Esophagus muscularis mucosa (tissue), 4 donors: ENCODE data around the gene ATP2B1. TPM values are rescaled to one million over a fixed set of nuclear protein-coding genes. Genes with fewer than 3 reads are reported as not detected.

Experiments used
- DNase-seq: peaks from one replicate; pipeline ENCODE4 v3.0.0-alpha.2; 2017; ENCODE audit errors: extremely low spot score
- H3K27ac ChIP-seq, 4 donors: fragments of 200-600 bp; sonication (generic); replicated peaks in 1 of 4; 1 replicate in 3 of 4; 2 replicates in 1 of 4; pipeline ENCODE4 v1.5.1; 2016 to 2019; ENCODE audit warnings: mild to moderate bottlenecking in 1 of 4
- H3K27me3 ChIP-seq, 4 donors: fragments of 200-600 bp; sonication (generic); one replicate each; pipeline versions ENCODE4 v1.5.1 to v1.6.0; 2016 to 2019
- H3K36me3 ChIP-seq, 4 donors: fragments of 200-600 bp; sonication (generic); one replicate each; pipeline ENCODE4 v1.5.1; 2016 to 2019
- H3K4me1 ChIP-seq, 4 donors: fragments of 200-600 bp; sonication (generic); one replicate each; pipeline ENCODE4 v1.5.1; 2016 to 2019
- H3K4me3 ChIP-seq, 4 donors: fragments of 200-600 bp; sonication (generic); 1 replicate in 2 of 4; 2 replicates in 2 of 4; pipeline ENCODE4 v1.5.1; 2016 to 2019; ENCODE audit warnings: mild to moderate bottlenecking in 4 of 4, moderate library complexity in 1 of 4
- H3K9me3 ChIP-seq, 4 donors: fragments of 200-600 bp; sonication (generic); 1 replicate in 3 of 4; 2 replicates in 1 of 4; pipeline ENCODE4 v1.5.1; 2016 to 2019
- EP300 ChIP-seq: sonication (generic); formaldehyde crosslinking; IDR thresholded peaks from one replicate; pipeline ENCODE4 v1.6.1; 2017; ENCODE audit warnings: antibody characterized with exemption
- POLR2A ChIP-seq: fragments of 450-650 bp; IDR thresholded peaks from one replicate; pipeline ENCODE4 v1.6.1; 2017; ENCODE audit warnings: antibody characterized with exemption, moderate library complexity, mild to moderate bottlenecking, low read depth
- POLR2AphosphoS5 ChIP-seq, 2 donors: sonication (generic); formaldehyde crosslinking; IDR thresholded peaks; one replicate each; pipeline ENCODE4 v1.6.1; 2017; ENCODE audit warnings: antibody characterized with exemption in 2 of 2
- WGBS: methylation state at CpG from one replicate; pipeline ENCODE4 v1.1.5; 2018; 5-methylcytosine and 5-hydroxymethylcytosine counted together
- intact Hi-C: fragments of 100-400 bp; cut with DNase I; formaldehyde crosslinking; loops from one replicate; pipeline ENCODE4 v1.15.1; 2023
- total RNA-seq, 4 donors: library from RNA; depleted of rRNA; stranded (reverse); fragments of >200 nt; gene quantifications; one replicate each; pipeline versions ENCODE4 v1.1.0 to v1.2.1, GENCODE V29; 2016
- TF ChIP-seq, protein P1 (sequence below), 3 experiments: fragments of 200-600 bp in 2 of 3; fragments of 450-650 bp in 1 of 3; sonication (generic) in 2 of 3; IDR thresholded peaks; one replicate each; pipeline ENCODE4 v1.5.1; 2017 to 2019; ENCODE audit warnings: antibody characterized with exemption in 3 of 3, mild to moderate bottlenecking in 2 of 3, moderate library complexity in 1 of 3

Gene ATP2B1
- total RNA-seq, 4 donors from 2014 or later: 16.0 to 36.9 (median 20.7) TPM

DNA sequence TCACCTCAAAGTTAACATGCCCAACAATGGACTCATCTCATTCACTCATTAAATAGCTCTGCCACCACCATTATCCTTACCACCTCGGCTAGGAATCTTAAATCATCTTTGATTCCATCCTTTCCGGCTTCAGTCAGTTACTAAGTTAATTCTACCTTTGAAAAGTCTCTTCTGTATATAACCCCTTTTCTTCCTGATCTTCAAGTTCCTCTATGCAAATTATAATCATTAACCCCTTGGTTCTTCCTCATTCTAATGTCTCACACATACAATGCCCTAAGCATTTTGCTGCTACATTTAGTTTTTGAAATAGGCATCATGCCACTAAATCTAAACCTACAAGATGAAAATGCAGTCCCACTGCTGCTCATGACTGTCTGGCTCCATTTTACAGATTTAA, 51.6 kb downstream of the ATP2B1 start:
- DNase-seq: no peak
- 93% methylated on average over 2 of the region's 2 CpGs for WGBS
- TF ChIP-seq EP300 (no peak), POLR2AphosphoS5 (IDR thresholded peaks at IDR 0.05) (no peak), POLR2A (no peak)
- TF ChIP-seq, protein P1, sequence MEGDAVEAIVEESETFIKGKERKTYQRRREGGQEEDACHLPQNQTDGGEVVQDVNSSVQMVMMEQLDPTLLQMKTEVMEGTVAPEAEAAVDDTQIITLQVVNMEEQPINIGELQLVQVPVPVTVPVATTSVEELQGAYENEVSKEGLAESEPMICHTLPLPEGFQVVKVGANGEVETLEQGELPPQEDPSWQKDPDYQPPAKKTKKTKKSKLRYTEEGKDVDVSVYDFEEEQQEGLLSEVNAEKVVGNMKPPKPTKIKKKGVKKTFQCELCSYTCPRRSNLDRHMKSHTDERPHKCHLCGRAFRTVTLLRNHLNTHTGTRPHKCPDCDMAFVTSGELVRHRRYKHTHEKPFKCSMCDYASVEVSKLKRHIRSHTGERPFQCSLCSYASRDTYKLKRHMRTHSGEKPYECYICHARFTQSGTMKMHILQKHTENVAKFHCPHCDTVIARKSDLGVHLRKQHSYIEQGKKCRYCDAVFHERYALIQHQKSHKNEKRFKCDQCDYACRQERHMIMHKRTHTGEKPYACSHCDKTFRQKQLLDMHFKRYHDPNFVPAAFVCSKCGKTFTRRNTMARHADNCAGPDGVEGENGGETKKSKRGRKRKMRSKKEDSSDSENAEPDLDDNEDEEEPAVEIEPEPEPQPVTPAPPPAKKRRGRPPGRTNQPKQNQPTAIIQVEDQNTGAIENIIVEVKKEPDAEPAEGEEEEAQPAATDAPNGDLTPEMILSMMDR (IDR thresholded peaks at IDR 0.05): no peak
- Histone ChIP-seq H3K4me1 (peaks cover 0 to 15% (median 12%) of the 10 kb centered on the region in 4 donors), H3K27me3 (no peaks in the 10 kb centered on the region), H3K4me3 (no peak overlapping the region), H3K9me3 (no peaks in the 10 kb centered on the region), H3K36me3 (no peaks in the 10 kb centered on the region), H3K27ac (no peak overlapping the region)
- intact Hi-C loops: no loop called here

DNA sequence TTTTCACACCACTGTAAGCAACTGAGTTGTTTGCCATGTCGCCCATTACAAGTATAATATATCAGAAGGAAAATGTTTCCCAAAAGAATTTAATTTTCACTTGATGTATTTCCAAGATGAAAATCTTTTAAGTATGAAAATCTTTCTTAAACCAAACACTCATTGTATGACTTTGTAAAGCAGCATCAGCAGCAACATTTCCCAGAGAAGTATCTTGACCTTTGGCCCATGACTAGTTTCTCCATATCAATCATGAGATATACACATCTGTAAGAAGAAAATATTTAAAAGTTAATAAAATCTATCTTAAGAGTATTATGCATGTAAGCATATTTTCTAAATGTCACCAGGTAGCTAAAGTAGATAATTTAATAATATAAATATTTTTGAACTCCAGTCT, 52.8 kb downstream of the ATP2B1 start:
- no peak overlapping the region for H3K4me3 ChIP-seq
- WGBS: 86% methylated on average over 1 of the region's 1 CpG
- no peaks in the 10 kb centered on the region for H3K9me3 ChIP-seq
- no peaks in the 10 kb centered on the region for H3K36me3 ChIP-seq
- no peak for DNase-seq
- no peak overlapping the region for H3K27ac ChIP-seq
- TF ChIP-seq EP300 (no peak), POLR2AphosphoS5 (IDR thresholded peaks at IDR 0.05) (no peak), POLR2A (no peak)
- TF ChIP-seq, protein P1 (IDR thresholded peaks at IDR 0.05): no peak
- intact Hi-C loops: no loop called here
- H3K4me1 ChIP-seq: peaks cover 0 to 14% (median 8%) of the 10 kb centered on the region in 4 donors
- H3K27me3 ChIP-seq: no peaks in the 10 kb centered on the region

DNA sequence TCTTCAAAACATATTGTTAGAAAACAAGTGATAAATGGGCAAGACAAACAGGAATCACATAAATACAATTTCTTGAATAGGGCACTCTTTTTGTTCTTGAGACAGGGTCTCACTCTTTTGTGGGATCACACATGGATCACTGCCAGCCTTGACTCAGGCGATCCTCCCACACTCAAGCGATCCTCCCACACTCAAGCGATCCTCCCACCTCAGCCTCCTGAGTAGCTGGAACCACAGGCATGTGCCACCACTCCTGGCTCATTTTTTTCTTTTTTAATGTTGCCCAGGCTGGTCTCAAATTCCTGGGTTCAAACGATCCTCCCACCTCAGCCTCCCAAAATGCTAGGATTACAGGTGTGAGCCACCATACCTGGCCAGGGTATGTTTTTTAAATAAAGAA, 57.4 kb downstream of the ATP2B1 start:
- TF ChIP-seq POLR2AphosphoS5 (IDR thresholded peaks at IDR 0.05) (no peak), POLR2A (no peak), EP300 (no peak)
- TF ChIP-seq, protein P1 (IDR thresholded peaks at IDR 0.05): no peak
- intact Hi-C loops: no loop called here
- Histone ChIP-seq H3K9me3 (no peaks in the 10 kb centered on the region), H3K27me3 (no peaks in the 10 kb centered on the region), H3K4me1 (peaks cover 0 to 9% (median 4%) of the 10 kb centered on the region in 4 donors), H3K4me3 (no peak overlapping the region), H3K36me3 (no peaks in the 10 kb centered on the region), H3K27ac (no peak overlapping the region)
- no peak for DNase-seq
- 87% methylated on average over 4 of the region's 4 CpGs for WGBS

DNA sequence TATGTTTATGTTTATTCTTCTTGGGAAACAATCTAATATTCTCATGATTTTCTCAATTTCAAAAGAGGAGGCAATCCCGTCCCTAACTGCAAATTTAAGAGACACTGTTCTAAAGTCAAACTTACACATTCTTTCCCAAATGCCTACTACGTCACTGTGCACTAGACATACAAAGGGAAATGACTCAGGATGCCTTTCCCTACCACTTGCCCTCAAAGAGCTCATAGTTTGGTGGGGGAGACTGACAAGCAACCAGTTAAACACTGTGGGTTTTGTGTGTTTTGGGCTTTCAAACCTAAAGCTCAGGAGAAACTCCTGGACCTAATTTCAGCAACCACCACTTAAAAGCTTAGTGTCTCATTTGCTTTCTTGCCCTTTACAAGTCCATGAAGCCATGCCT, 58.4 kb downstream of the ATP2B1 start:
- peaks cover 0 to 6% (median under 1%) of the 10 kb centered on the region in 4 donors for H3K4me1 ChIP-seq
- TF ChIP-seq POLR2AphosphoS5 (IDR thresholded peaks at IDR 0.05) (no peak), EP300 (no peak), POLR2A (no peak)
- TF ChIP-seq, protein P1 (IDR thresholded peaks at IDR 0.05): no peak
- DNase-seq: no peak
- no peaks in the 10 kb centered on the region for H3K36me3 ChIP-seq
- H3K4me3 ChIP-seq: no peak overlapping the region
- 96% methylated on average over 2 of the region's 2 CpGs for WGBS
- H3K27ac ChIP-seq: no peak overlapping the region
- H3K27me3 ChIP-seq: no peaks in the 10 kb centered on the region
- no peaks in the 10 kb centered on the region for H3K9me3 ChIP-seq
- intact Hi-C loops: no loop called here

DNA sequence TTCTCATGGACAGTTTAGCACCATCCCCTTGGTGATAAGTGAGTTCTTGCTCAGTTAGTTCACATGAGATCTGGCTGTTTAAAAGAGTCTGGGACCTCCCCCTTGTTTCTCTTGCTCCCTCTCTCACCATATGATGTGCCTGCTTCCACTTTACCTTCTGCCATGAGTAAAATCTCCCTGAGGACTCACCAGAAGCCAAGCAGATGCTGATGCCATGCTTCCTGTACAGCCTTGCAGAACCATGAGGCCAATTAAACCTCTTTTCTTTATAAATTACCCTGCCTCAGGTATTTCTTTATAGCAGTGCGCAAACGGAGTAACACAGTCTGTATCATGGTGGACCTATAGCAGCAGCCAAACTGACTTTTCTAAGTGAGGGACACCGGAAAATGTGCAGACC, 58.8 kb downstream of the ATP2B1 start:
- H3K9me3 ChIP-seq: no peaks in the 10 kb centered on the region
- WGBS: 95% methylated on average over 3 of the region's 3 CpGs

More for the DNA sequence above, 58.8 kb downstream of the ATP2B1 start:
- no peaks in the 10 kb centered on the region for H3K27me3 ChIP-seq
- peaks cover 0 to 6% (median 0%) of the 10 kb centered on the region in 4 donors for H3K4me1 ChIP-seq
- no peak overlapping the region for H3K4me3 ChIP-seq
- intact Hi-C loops: no loop called here
- H3K27ac ChIP-seq: no peak overlapping the region
- no peak for TF ChIP-seq EP300
- TF ChIP-seq, protein P1 (IDR thresholded peaks at IDR 0.05): no peak
- no peak for TF ChIP-seq POLR2A
- no peak for TF ChIP-seq POLR2AphosphoS5 (IDR thresholded peaks at IDR 0.05)
- H3K36me3 ChIP-seq: no peaks in the 10 kb centered on the region
- DNase-seq: no peak
